ENCODE results near the gene MKI67. TPM values are rescaled to one million over a fixed set of nuclear protein-coding genes. Genes with fewer than 3 reads are reported as not detected.

Gene MKI67
- total and polyA plus RNA-seq, 2 experiments from 2014 or later: 7.9 to 63.6 TPM

- Histone ChIP-seq H3K4me1 (ENCODE audit: low read depth) (no peaks in the 10 kb centered on the region), H3K27ac (no peak overlapping the region), H3K27me3 (no peaks in the 10 kb centered on the region), H3K36me3 (no peaks in the 10 kb centered on the region), H3K9me3 (ENCODE audit: low read depth) (no peaks in the 10 kb centered on the region), H3K4me3 (no peak overlapping the region)
- TF ChIP-seq CTCF (IDR thresholded peaks at IDR 0.05; ENCODE audit: low read depth, low read length): no peak
- DNase-seq (ENCODE audit: low read depth in 1 of 2, low spot score in 1 of 2): no peak
Observed at GRCh38 chr10:128080231-128080630, 46.0 kb downstream of the MKI67 start.

GRCh38 chr10:128078136-128078969, 47.9 kb downstream of the MKI67 start:
- Histone ChIP-seq H3K4me3 (no peak overlapping the region), H3K27ac (no peak overlapping the region), H3K9me3 (ENCODE audit: low read depth) (no peaks in the 10 kb centered on the region), H3K4me1 (ENCODE audit: low read depth) (no peaks in the 10 kb centered on the region), H3K36me3 (no peaks in the 10 kb centered on the region), H3K27me3 (no peaks in the 10 kb centered on the region)
- DNase-seq (ENCODE audit: low read depth in 1 of 2, low spot score in 1 of 2): peak; percentile 49 to 57
- peak; percentile 81 for TF ChIP-seq CTCF (IDR thresholded peaks at IDR 0.05; ENCODE audit: low read depth, low read length)

- no peaks in the 10 kb centered on the region for H3K4me1 ChIP-seq (ENCODE audit: low read depth)
- no peak overlapping the region for H3K27ac ChIP-seq
- TF ChIP-seq CTCF (IDR thresholded peaks at IDR 0.05; ENCODE audit: low read depth, low read length): no peak
- no peaks in the 10 kb centered on the region for H3K27me3 ChIP-seq
- no peaks in the 10 kb centered on the region for H3K9me3 ChIP-seq (ENCODE audit: low read depth)
- no peak overlapping the region for H3K4me3 ChIP-seq
- no peaks in the 10 kb centered on the region for H3K36me3 ChIP-seq
- no peak for DNase-seq (ENCODE audit: low read depth in 1 of 2, low spot score in 1 of 2)
Observed at GRCh38 chr10:128077155-128077875, 48.9 kb downstream of the MKI67 start.

GRCh38 chr10:128074589-128074988, 51.6 kb downstream of the MKI67 start:
- Histone ChIP-seq H3K4me1 (ENCODE audit: low read depth) (no peaks in the 10 kb centered on the region), H3K4me3 (no peak overlapping the region), H3K27ac (no peak overlapping the region), H3K27me3 (no peaks in the 10 kb centered on the region), H3K36me3 (no peaks in the 10 kb centered on the region), H3K9me3 (ENCODE audit: low read depth) (no peaks in the 10 kb centered on the region)
- no peak for DNase-seq (ENCODE audit: low read depth in 1 of 2, low spot score in 1 of 2)
- TF ChIP-seq CTCF (IDR thresholded peaks at IDR 0.05; ENCODE audit: low read depth, low read length): no peak

GRCh38 chr10:128073890-128074289, 52.3 kb downstream of the MKI67 start:
- no peak for DNase-seq (ENCODE audit: low read depth in 1 of 2, low spot score in 1 of 2)
- Histone ChIP-seq H3K27me3 (no peaks in the 10 kb centered on the region), H3K4me3 (no peak overlapping the region), H3K36me3 (no peaks in the 10 kb centered on the region), H3K9me3 (ENCODE audit: low read depth) (no peaks in the 10 kb centered on the region), H3K4me1 (ENCODE audit: low read depth) (no peaks in the 10 kb centered on the region), H3K27ac (no peak overlapping the region)
- TF ChIP-seq CTCF (IDR thresholded peaks at IDR 0.05; ENCODE audit: low read depth, low read length): no peak

Data from cardiac muscle cell (in vitro differentiated cells and primary cell).